Brain microvascular endothelial cell (primary cell): ENCODE results near the gene RNFT2.

Experiments
- DNase-seq: peaks from one replicate; pipeline ENCODE4 v3.0.0-alpha.2; 2020
- H3K27ac ChIP-seq: fragments of 250-450 bp; sonication (Bioruptor Pico); 2 replicates; pipeline ENCODE4 v1.5.1; 2020; ENCODE audit warnings: mild to moderate bottlenecking, moderate library complexity
- H3K27me3 ChIP-seq: fragments of 250-450 bp; sonication (Bioruptor Pico); replicated peaks from 2 replicates; pipeline ENCODE4 v1.5.1; 2020; ENCODE audit warnings: mild to moderate bottlenecking
- H3K36me3 ChIP-seq: fragments of 250-450 bp; sonication (Bioruptor Pico); replicated peaks from 2 replicates; pipeline ENCODE4 v1.5.1; 2020; ENCODE audit warnings: mild to moderate bottlenecking
- H3K4me3 ChIP-seq: 2 replicates; pipeline ENCODE4 v1.5.1; 2011; ENCODE audit warnings: low read depth, mild to moderate bottlenecking, control low read depth, low read length, moderate library complexity
- CTCF ChIP-seq: IDR thresholded peaks from 2 replicates; pipeline ENCODE4 v1.5.1; 2011; ENCODE audit warnings: low read depth, mild to moderate bottlenecking, moderate library complexity, low read length, control low read depth, inconsistent platforms; ENCODE audit errors: missing control alignments
- in situ Hi-C: cut with HindIII; loops from 2 replicates; pipeline ENCODE4 v1.10.0; 2017; ENCODE audit warnings: low sequenced_read_pairs, low pct_ligation_motif_present

Gene RNFT2

GRCh38 chr12:116859079-116859478 lies 121.0 kb downstream of the RNFT2 start:
- Histone ChIP-seq H3K36me3 (no peaks in the 10 kb centered on the region), H3K27ac (no peak overlapping the region), H3K27me3 (no peaks in the 10 kb centered on the region), H3K4me3 (no peak overlapping the region)
- no peak for TF ChIP-seq CTCF
- no peak for DNase-seq
- in situ Hi-C loops: no loop called here

GRCh38 chr12:116860263-116860662 lies 122.1 kb downstream of the RNFT2 start:
- in situ Hi-C loops: no loop called here
- Histone ChIP-seq H3K27me3 (no peaks in the 10 kb centered on the region), H3K27ac (no peak overlapping the region), H3K4me3 (no peak overlapping the region), H3K36me3 (no peaks in the 10 kb centered on the region)
- DNase-seq: no peak
- TF ChIP-seq CTCF: no peak

- Histone ChIP-seq H3K27me3 (no peaks in the 10 kb centered on the region), H3K4me3 (no peak overlapping the region), H3K36me3 (no peaks in the 10 kb centered on the region), H3K27ac (no peak overlapping the region)
- in situ Hi-C loops: no loop called here
- no peak for TF ChIP-seq CTCF
- peak; percentile 74 for DNase-seq
Observed at GRCh38 chr12:116861320-116861719, 123.2 kb downstream of the RNFT2 start.

- in situ Hi-C loops: no loop called here
- no peak for TF ChIP-seq CTCF
- no peak overlapping the region for H3K4me3 ChIP-seq
- no peak for DNase-seq
- no peak overlapping the region for H3K27ac ChIP-seq
- H3K36me3 ChIP-seq: no peaks in the 10 kb centered on the region
- no peaks in the 10 kb centered on the region for H3K27me3 ChIP-seq
Observed at GRCh38 chr12:116862167-116862566, 124.1 kb downstream of the RNFT2 start.

- peak; percentile 18 for DNase-seq
- no peak overlapping the region for H3K4me3 ChIP-seq
- H3K27me3 ChIP-seq: no peaks in the 10 kb centered on the region
- H3K36me3 ChIP-seq: no peaks in the 10 kb centered on the region
- in situ Hi-C loops: no loop called here
- H3K27ac ChIP-seq: no peak overlapping the region
- peak; percentile 70 for TF ChIP-seq CTCF
Observed at GRCh38 chr12:116863275-116863767, 125.2 kb downstream of the RNFT2 start.
